Measurements from ENCODE around the gene ZNF138.
"Not testable (repeated sequence)": the region's sequence is repeated elsewhere in the genome, so short reads cannot be mapped to it uniquely, and the experiment has no call there.

Gene ZNF138

DNA sequence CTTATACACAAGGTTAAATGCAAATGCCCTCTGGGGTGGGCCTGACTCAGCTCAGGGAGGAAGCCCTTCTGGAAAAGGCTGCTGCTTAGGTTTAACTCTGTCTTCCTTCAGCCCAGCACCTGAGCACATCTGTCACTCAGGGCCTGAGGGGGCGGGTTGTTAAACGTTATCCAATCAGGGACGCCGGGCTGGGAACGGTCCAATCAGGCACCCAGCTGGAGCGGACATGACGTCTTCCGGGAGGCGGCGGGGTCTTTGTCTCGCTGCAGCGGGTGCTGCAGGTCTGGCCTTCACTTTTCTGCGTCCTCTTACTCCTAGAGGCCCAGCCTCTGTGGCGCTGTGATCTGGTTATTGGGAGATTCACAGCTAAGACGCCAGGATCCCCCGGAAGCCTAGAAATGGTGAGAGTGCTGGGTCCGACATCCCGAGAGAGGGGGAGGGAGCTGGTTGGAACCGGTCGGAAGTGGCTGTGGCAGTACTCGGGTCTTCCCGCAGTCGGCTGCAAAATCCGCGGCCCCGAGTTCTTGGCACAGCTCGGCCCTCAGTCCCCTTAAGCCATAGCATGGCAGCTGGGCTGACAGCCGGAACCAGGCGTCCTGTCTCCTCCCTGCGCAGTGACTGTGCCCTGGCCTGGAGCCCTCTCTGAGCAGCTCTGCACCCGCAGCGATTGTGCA is at the start of gene ZNF138:
ZNF138 (plus strand) TSS at position 258 of the 674 bp plus-strand sequence; CDS start at position 399, 141 bp downstream.
- DNase-seq: peak; percentile 88

DNA sequence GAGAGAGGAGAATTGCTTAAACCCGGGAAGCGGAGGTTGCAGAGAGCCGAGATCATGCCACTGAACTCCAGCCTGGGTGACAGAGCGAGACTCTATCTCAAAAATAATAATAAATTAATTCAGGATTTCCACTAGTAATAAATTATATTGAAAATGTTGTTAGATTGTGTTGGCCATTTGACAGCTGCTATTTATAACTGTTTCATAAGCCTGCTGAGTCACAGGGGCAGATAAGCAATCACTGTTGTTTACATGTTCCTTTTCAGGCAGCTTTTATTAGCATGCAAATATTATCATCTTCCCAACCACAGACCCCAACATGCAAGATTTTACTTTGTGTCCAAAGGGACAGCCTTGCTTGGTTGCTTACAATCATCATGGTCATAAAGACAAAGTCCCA is 49.5 kb upstream of the ZNF138 start:
- no peak for DNase-seq

DNA sequence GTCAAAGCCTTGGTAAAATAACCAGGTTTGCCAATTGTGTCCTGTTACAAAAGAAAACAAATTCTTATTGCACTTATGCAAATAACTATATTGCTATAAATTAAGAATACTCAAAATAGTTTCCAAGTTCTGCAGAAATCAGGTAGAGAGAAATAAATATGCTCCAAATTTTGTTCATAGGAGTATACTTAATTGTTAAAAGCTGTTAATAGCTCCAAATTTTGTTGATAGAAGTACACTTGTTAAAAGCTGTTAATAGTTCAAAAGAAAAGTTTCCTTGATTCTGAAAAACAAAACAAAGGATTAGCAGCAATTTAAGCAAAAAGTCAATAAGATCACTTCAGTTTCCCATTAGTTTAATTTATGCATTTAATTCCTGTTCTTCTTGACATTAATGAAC is 46.4 kb upstream of the ZNF138 start:
- no peak for DNase-seq

DNA sequence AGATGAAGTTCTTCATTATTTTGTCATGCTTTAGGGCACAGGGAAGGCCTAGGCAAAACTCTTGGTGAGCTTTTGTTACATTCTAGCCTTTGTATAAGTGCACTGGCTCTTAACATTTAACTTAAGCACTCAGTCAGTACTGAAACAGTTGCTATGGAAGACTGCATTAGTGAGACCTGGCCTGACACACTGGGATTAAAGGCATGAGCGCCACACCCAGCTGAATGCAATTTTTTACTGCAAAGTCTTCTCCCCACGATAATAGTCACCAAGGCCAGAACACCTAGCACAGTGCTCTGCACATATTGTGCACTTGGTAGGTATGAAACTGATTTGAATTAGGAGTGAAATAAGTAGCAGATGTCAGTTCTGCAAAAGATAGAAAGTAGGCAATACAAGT is 41.2 kb upstream of the ZNF138 start:
- DNase-seq: no peak

DNA sequence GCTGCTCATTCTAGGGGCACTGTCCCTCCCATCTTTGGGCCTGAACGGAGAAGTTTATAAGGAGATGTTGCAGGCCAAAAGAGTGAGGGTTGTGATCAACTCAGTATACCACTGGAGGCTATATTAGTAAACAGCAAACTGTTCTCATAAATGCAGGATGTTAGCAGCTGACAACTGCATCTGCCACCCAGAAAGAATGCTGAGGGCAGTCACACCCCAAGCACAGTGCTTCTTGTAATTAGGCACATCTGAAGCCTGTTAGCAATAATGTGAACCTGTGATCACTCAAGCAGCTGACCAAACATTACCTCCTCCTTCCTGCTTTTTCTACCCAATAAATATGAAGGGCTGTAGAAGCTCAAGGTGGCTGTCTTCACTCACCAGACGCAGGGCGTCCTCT is 38.4 kb upstream of the ZNF138 start:
- DNase-seq: no peak

DNA sequence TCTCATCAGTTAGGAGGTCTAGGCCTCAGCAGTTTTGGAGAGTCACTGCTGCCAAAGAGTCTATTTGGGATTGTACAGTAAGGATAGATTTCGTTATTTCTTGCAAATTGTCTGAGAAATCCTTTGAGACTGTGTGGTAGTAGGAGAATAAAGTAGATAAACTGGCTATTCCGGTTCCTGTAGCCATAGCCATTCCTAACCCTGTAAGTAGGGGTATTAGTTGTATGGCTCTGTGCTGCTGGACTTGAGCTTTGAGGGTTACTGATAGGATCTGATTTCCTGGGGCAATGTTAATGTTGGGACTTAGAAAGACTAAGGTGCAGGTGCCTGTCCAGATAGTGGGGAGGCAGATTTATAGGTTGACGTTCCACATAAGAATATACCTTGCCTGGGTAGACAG is 36.1 kb upstream of the ZNF138 start:
- no peak for DNase-seq

DNA sequence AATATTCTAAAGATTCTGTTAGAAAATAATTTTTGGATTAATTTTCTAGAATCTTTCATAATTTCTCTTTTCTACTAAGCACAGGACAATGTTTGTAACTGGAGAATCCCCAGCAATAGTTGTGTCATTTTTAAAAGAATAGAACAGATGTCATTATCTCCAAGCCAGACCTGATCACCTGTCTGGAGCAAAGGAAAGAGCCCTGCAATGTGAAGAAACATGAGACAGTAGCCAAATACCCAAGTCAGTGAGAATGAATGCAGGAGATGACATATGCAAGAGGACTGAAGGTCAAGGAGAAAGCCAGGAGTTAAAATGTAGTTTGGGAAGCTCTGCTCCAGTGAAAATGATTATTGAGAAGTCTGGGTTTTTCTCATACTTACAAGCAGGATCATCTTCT is 25.4 kb upstream of the ZNF138 start:
- DNase-seq: no peak

DNA sequence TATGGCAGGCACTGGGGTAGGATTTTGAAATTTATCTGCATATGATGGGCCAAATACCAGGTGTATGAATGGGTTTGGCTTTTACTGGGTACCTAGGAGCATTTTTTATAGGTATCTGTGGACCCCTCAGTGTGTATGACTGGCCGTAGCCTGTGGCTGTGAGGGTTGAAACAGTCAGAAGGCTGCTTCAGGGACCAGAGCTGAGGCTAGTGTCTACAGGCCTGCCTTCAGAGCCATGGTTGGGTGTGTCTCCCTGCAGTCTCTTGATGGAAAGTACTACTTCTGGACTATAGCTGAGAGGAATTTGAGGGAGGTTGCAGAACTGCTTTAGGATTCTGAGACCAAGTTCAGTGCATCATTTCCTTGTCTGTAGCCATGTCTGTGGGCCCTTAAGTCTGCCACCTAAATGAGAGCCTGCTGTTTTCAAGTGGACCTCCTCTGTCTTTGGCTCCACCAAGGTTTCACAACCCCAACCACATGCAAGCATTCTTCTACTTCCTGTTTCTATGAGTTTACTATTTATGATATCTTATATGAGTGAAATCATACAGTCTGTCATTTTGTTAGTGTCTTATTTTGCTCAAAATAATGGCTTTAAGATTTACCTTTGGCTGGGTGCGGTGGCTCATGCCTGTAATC is 19.9 kb upstream of the ZNF138 start:
- no peak for DNase-seq

DNA sequence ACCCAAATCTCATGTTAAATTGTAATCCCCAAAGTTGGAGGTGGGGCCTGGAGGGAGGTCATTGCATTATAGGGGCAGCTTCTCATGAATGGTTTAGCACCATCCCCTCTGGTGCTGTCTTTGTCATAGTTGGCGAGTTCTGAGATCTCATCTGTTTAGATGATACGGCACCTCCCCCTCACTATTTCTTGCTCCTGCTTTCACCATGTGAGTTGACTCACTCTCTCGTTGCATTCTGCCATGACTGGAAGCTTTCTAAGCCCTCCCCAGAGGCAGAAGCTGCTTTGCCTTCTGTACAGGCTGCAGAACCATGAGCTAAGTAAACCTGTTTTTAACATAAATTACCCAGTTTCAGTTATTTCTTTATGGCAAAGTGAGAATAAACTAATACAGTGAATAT is 18.9 kb upstream of the ZNF138 start:
- DNase-seq: no peak

DNA sequence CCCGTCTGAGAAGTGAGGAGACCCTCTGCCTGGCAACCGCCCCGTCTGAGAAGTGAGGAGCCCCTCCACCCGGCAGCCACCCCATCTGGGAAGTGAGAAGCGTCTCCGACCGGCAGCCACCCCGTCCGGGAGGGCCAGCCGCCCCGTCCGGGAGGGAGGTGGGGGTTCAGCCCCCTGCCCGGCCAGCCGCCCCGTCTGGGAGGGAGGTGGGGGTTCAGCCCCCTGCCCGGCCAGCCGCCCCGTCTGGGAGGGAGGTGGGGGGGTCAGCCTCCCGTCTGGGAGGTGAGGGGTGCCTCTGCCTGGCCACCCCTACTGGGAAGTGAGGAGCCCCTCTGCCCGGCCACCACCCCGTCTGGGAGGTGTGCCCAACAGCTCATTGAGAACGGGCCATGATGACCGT is 9.4 kb upstream of the ZNF138 start:
- not testable (repeated sequence) for DNase-seq

DNA sequence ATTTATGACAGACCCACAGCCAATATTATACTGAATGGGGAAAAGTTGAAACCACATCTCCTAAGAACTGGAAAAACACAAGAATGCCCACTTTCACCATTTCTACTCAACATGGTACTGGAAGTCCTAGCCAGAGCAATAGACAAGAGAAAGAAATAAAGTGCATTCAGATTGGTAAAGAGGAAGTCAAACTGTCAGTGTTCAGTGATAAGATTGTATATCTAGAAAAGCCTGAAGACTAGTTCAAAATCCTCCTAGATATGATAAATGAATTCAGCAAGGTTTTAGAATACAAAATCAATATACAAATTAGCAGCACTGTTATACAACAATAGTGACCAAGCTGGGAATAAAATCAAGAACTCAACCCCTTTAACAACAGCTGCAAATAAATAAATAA is 6.9 kb upstream of the ZNF138 start:
- no peak for DNase-seq

DNA sequence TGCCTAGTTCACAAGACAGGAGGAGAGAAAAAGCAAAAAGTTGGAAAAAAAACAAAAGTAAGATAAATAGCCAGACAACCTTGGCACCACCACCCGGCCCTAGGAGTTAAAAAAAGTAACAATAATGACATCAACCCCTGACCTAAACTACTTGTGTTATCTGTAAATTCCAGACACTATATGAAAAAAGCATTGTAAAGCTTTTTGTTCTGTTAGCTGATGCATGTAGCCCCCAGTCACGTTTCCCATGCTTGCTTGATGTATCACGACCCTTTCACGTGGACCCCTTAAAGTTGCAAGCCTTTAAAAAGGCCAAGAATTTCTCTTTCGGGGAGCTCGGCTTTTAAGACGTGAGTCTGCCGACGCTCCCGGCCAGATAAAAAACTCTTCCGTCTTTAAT is 5.0 kb upstream of the ZNF138 start:
- not testable (repeated sequence) for DNase-seq

DNA sequence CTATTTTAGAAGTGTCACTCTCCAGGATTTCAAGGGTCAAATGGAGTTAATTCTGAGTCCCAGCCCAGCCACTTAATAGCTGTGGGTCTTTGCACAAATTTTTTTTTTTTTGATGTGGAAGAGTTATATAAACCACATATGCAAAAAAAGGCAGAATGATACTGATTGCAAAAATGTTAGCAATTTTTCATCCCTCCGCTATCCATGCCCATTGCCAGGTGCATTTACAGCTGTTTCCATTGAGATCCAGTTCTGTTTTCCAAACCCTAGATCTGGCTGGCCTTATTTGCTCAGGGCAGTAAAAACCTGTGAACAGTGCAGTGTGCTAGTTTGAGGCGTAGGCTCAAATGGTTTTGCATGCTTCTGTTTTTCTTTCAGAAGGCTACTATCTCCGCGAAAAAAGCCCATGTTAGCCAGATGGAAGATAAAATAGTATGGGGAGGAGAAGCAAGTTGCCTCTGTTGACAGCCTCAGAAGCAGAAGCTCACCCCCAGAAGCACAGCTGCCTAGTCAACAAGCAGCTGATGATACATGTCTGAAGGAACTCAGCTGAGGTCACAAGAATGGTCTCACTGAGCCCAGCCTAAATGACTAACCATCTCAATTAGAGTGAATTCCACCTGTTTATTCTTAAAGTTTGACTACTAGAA is 997 bp upstream of the ZNF138 start:
- no peak for DNase-seq

DNA sequence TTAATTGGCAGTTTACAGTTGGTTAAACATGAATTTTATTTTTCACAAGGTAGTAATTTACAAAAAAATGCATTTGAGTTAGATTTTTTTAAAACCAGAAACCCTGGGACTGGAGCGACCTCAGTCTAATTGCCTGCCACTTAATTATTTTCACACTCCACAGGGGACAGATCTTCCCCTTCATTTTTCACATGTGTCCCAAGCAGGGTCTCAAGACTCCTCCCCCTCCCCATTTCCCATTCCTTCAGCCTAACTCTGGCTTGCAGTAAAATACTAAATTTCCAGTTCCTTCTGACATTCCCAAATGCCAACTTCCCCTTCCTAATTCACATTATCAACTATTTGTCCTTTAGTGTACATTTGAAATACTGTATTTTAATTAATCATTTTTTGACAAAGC is 948 bp downstream of the ZNF138 start:
- DNase-seq: no peak

DNA sequence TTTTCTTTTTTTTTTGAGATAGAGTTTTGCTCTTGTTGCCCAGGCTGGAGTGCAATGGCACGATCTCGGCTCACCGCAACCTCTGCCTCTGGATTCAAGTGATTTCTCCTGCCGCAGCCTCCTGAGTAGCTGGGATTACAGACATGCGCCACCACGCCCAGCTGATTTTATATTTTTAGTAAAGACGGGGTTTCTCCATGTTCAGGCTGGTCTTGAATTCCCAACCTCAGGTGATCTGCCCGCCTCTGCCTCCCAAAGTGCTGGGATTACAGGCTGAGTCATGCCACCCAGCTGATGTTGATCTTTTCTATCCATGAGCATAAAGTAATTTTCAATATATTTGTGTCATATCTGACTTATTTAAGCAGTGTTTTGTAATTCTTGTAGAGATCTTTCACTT is 4.9 kb downstream of the ZNF138 start:
- not testable (repeated sequence) for DNase-seq

DNA sequence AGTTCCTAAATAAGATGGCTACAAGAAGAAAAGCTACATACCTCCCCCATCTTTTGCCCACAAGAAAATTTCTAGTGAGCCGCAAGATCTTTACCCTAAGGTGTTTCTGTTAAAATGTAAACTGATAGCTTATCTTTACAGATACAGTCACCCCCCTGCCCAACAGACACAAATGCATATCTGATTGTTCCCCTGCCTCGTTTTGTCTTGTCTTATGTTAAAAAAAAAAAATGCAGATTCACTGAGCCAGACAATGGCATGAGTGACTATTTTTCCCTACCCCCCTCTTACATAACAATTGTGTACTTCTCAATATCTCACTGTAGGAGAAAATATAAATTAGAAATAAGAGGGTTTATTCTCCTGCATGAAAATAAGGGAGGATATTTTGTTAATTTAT is 8.5 kb downstream of the ZNF138 start:
- DNase-seq: no peak

DNA sequence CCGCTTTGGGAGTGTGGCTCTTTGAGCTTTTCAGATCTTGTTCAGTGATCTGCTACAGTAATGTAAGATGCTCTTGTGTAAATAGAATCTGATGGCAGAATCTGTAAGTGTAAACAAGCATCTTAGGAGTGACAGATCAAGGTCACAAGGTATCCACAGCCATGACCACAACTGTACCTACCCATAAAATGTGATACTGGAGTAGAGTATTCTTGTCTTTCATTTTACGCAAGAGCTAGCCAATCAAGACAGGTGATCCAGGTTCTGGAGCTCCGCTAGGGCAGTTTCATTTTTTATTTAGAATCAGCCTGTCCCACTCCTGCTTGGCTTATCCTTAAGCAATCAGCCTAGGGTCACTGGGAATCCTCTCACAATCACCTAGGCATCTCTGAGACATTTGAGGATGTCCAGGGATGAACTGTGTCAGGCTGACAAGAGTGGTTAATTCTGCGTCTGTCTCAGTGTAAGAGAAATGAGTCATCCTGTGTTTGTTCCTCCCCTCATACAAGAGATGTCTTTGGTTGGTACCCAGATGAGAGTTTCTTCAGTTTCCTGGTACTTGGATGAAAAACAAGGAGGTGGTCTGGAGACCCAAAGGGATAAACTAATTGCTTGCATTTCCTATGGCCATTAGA is 13.6 kb downstream of the ZNF138 start:
- no peak for DNase-seq

DNA sequence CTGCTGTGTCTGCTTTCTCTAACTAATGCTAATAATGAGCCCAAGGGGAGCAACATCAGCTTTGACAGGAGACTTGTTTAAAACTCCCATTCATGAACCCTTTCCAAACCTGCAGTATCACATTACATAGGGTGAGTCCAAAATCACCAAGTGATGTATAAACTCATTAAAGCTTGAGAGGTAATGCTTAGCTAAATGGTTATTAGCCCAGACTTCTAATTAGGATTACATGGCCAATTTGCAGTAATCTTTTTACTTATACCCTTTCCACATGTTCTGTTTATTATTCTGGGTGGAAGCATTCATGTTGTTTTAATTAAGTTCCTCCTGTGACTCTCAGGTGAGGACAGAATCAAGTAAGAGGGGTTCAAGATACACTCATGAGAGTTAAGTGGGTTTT is 17.5 kb downstream of the ZNF138 start:
- no peak for DNase-seq

DNA sequence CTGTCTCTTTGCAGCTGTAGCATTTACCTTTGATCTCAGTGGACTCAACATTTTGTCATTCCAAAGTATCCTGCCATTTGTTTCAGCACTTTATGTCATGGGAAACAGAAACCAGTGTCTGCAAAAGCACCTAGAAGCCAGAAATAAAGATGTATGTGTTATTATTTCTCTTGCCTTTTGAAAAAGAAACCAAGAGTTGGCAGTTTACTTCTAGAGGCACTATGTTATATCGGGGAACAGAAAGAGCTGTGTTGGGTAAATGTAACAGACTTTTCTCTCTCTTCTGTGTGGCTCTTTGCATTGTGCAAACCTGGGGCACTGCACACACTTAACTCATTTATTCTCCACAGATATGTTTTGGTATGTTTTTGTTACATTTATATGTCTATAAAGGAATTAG is 36.7 kb downstream of the ZNF138 start:
- no peak for DNase-seq

DNA sequence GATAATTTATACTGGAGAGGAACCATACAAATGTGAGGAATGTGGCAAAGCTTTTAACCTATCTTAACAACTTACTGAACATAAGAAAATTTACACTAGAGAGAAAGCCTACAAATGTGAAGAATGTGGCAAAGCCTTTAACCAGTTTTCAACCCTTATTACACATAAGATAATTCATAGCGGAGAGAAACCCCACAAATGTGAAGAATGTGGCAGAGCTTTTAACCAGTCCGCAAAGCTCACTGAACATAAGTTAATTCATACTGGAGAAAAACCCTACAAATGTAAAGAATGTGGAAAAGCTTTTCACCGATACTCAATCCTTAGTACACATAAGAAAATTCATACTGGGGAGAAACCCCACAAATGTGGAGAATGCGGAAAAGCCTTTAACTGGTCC is 37.9 kb downstream of the ZNF138 start:
- DNase-seq: no peak

DNA sequence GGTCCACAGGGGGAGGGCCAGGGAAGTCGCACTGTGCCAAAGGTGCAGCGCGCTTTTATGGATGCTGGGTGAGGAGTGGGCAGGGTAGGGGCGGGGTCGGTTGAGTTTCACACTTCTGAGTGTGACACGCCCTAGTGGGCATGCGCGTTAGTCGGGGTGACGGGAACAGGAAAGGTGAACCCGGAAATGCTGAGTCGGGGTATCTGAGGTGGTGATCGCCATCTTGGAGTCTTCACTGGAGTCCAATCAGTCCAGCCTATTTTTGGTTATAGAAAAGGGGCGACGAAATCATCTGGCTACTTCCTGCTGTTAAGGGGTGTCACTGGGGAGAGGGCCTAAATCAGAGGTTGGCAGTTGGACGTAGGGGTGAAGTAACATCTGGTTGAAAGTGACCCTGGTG is 40.8 kb downstream of the ZNF138 start:
- DNase-seq: no peak

DNA sequence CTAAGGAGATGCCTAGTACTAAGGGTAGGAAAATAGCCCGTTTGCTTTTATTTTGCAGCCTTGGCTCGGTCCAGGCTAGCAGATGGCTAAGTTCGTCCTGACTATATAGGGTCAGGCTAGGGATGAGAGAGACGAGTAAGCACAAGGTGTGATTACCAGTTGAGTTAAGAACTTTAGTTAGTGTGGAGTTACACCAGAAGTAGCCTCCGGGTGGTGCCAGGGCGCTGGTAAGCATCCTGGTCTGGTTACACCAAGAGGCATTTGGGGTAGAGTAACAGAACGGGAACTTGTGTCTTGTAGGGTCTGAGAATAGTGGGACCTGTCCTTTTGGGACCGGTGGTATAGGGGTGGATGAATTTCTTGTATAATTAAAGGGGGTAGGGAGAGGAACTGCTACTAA is 41.6 kb downstream of the ZNF138 start:
- not testable (repeated sequence) for DNase-seq

DNA sequence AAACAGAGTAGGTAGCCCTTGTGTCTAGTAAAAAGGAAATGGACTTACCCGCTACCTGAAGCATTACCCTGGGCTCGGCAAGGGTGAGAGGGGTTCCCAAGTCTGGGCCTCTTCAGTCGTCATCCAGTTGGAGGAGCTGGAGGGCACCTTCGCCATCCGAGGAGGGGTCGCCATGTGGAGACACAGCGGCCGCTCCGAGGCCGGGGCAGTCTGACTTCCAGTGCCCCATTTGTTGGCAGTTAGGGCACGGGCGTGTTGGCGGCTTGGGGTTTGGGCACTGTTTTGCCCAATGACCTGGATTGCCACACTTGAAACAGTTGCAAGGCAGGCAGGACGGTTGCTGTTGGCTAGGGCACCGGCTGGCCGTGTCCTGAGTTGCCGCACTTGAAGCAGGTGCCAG is 43.8 kb downstream of the ZNF138 start:
- not testable (repeated sequence) for DNase-seq

DNA sequence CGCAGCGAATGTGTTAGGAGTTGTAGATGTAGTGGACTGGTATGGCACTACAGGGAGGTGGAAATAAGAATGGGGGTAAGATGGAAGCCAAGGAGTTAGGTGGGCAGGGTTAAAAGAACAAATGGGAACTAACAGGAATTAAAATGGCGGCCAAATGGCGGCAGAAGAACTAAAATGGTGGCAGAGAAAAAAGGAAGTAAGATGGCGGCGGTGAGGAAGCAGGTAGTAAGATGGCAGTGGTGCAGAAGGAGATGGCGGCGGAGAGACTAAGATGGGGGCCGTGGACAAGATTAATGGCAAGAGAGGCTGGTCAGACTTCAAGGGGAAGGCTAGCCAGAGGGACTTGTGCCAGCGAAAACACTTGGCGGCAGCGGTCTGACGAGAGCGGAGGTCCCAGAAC is 44.5 kb downstream of the ZNF138 start:
- no peak for DNase-seq

All from GDM1 (cell line).